Esophagus muscularis mucosa (tissue), 2 donors: Measurements from ENCODE around the gene ATAD2B.

ENCODE experiments used
- EP300 ChIP-seq: sonication (generic); formaldehyde crosslinking; IDR thresholded peaks from one replicate; pipeline ENCODE4 v1.6.1; 2017; ENCODE audit warnings: antibody characterized with exemption
- POLR2A ChIP-seq: fragments of 450-650 bp; IDR thresholded peaks from one replicate; pipeline ENCODE4 v1.6.1; 2017; ENCODE audit warnings: antibody characterized with exemption, moderate library complexity, mild to moderate bottlenecking, low read depth

GRCh38 chr2:23835988-23836387, 90.9 kb downstream of the ATAD2B start:
- TF ChIP-seq EP300 (no peak), POLR2A (no peak)
